Liver (tissue), 9 donors: Measurements from ENCODE around the gene IGF2R. TPM values are rescaled to one million over a fixed set of nuclear protein-coding genes. Genes with fewer than 3 reads are reported as not detected.

ENCODE experiments used
- DNase-seq: peaks from one replicate; pipeline ENCODE4 v3.0.0-alpha.2; 2017; ENCODE audit warnings: low spot score
- H3K27ac ChIP-seq, 2 donors: one replicate each; pipeline ENCODE4 v1.7.0; 2013; ENCODE audit warnings: inconsistent platforms in 2 of 2, low read length in 2 of 2, control low read depth in 1 of 2, low read depth in 1 of 2, mild to moderate bottlenecking in 1 of 2
- H3K27me3 ChIP-seq, 4 donors: one replicate each; pipeline versions ENCODE4 v1.6.1 to v1.7.0; 2013; ENCODE audit warnings: low read length in 3 of 4, inconsistent platforms in 1 of 4, mild to moderate bottlenecking in 1 of 4, moderate library complexity in 1 of 4; ENCODE audit not compliant: control insufficient read depth in 4 of 4, insufficient read depth in 4 of 4
- H3K36me3 ChIP-seq, 4 donors: one replicate each; pipeline versions ENCODE4 v1.6.1 to v1.7.0; 2013; ENCODE audit warnings: low read length in 3 of 4, mild to moderate bottlenecking in 3 of 4, low read depth in 1 of 4, moderate library complexity in 1 of 4; ENCODE audit not compliant: control insufficient read depth in 4 of 4, insufficient read depth in 3 of 4
- H3K4me1 ChIP-seq, 4 donors: one replicate each; pipeline versions ENCODE4 v1.6.1 to v1.7.0; 2013; ENCODE audit warnings: low read length in 3 of 4, mild to moderate bottlenecking in 3 of 4, moderate library complexity in 1 of 4; ENCODE audit not compliant: control insufficient read depth in 4 of 4, insufficient read depth in 4 of 4
- H3K4me3 ChIP-seq, 3 donors: one replicate each; pipeline versions ENCODE4 v1.6.1 to v1.7.0; 2013; ENCODE audit warnings: low read length in 3 of 3, control low read depth in 1 of 3, low read depth in 1 of 3, mild to moderate bottlenecking in 1 of 3
- H3K9ac ChIP-seq, 2 donors: one replicate each; pipeline ENCODE4 v1.7.0; 2013; ENCODE audit warnings: low read length in 2 of 2, mild to moderate bottlenecking in 2 of 2, moderate library complexity in 2 of 2, control low read depth in 1 of 2, low read depth in 1 of 2
- H3K9me3 ChIP-seq, 4 donors: one replicate each; pipeline versions ENCODE4 v1.6.1 to v1.7.0; 2013; ENCODE audit warnings: low read length in 3 of 4; ENCODE audit not compliant: control insufficient read depth in 4 of 4
- ATF3 ChIP-seq: IDR thresholded peaks from 2 replicates; pipeline ENCODE4 v1.6.1; 2016; ENCODE audit warnings: antibody characterized with exemption
- EGR1 ChIP-seq, 2 donors: IDR thresholded peaks; 2 replicates each; pipeline ENCODE4 v1.6.1; 2016 to 2018; ENCODE audit warnings: antibody characterized with exemption in 2 of 2, low read depth in 2 of 2
- GABPA ChIP-seq, 2 donors: IDR thresholded peaks in 1 of 2; conservative IDR thresholded peaks in 1 of 2; 2 replicates each; pipeline ENCODE4 v1.6.1; 2016; ENCODE audit warnings: antibody characterized with exemption in 2 of 2, mild to moderate bottlenecking in 1 of 2, moderate library complexity in 1 of 2
- HNF4A ChIP-seq, 2 donors: conservative IDR thresholded peaks; 2 replicates each; pipeline ENCODE4 v1.6.1; 2016; ENCODE audit warnings: antibody characterized with exemption in 2 of 2, mild to moderate bottlenecking in 2 of 2
- HNF4G ChIP-seq: IDR thresholded peaks from 2 replicates; pipeline ENCODE4 v1.6.1; 2016; ENCODE audit warnings: antibody characterized with exemption
- JUND ChIP-seq, 2 donors: IDR thresholded peaks; 2 replicates each; pipeline ENCODE4 v1.6.1; 2016; ENCODE audit warnings: antibody characterized with exemption in 2 of 2
- MAX ChIP-seq: IDR thresholded peaks from 2 replicates; pipeline ENCODE4 v1.6.1; 2016; ENCODE audit warnings: antibody characterized with exemption
- NR2F2 ChIP-seq: IDR thresholded peaks from 2 replicates; pipeline ENCODE4 v1.6.1; 2016; ENCODE audit warnings: antibody characterized with exemption
- RAD21 ChIP-seq, 2 donors: IDR thresholded peaks; 2 replicates each; pipeline ENCODE4 v1.6.1; 2016; ENCODE audit warnings: antibody characterized with exemption in 2 of 2, mild to moderate bottlenecking in 2 of 2
- REST ChIP-seq: IDR thresholded peaks from 2 replicates; pipeline ENCODE4 v1.6.1; 2016; ENCODE audit warnings: antibody characterized with exemption, mild to moderate bottlenecking
- TAF1 ChIP-seq: conservative IDR thresholded peaks from 2 replicates; pipeline ENCODE4 v1.6.1; 2016; ENCODE audit warnings: antibody characterized with exemption, mild to moderate bottlenecking
- WGBS: extraction: QIAGEN DNeasy Blood & Tissue Kit; methylation state at CpG from one replicate; pipeline ENCODE4 v1.1.7; 2013; 5-methylcytosine and 5-hydroxymethylcytosine counted together
- polyA plus RNA-seq, 2 donors: library from polyadenylated mRNA; stranded (reverse) in 1 of 2; unstranded in 1 of 2; fragments of 200-250 nt in 1 of 2; fragments of >200 nt in 1 of 2; fragmentation: Nextera tagmentation in 1 of 2; extraction: Ambion mirVana in 1 of 2; gene quantifications; one replicate each; pipeline versions ENCODE4 v1.2.1 to v1.2.3, GENCODE V29; 2013 to 2015
- total RNA-seq, 2 donors: library from RNA; depleted of rRNA; stranded (reverse); fragments of >200 nt; gene quantifications; one replicate each; pipeline ENCODE4 v1.2.3, GENCODE V29; 2014
- TF ChIP-seq, protein P1 (sequence below): IDR thresholded peaks from 2 replicates; pipeline ENCODE4 v1.6.1; 2016; ENCODE audit warnings: antibody characterized with exemption
- TF ChIP-seq, protein P2 (sequence below): fragments of 150-350 bp; IDR thresholded peaks from 2 replicates; pipeline ENCODE4 v1.5.1; 2017; ENCODE audit warnings: improper control_type of control experiment, low read depth, low read length; ENCODE audit not compliant: missing input control
- donor health status: healthy.
- donor health status: healthy.
- donor health status: healthy.
- donor health status: healthy.
- donor health status: healthy.

IGF2R gene
- total and polyA plus RNA-seq, 4 donors: 16.6 to 84.9 (median 45.7) TPM

GRCh38 chr6:160027931-160028330 is 59.0 kb downstream of the IGF2R start:
- no peak for DNase-seq
- H3K27ac ChIP-seq: peak overlapping the region in 1 of 2 donors; percentile 39
- H3K4me1 ChIP-seq: peaks cover 0 to 10% (median 8%) of the 10 kb centered on the region in 4 donors
- TF ChIP-seq TAF1: no peak
- TF ChIP-seq EGR1 (IDR thresholded peaks at IDR 0.05; ENCODE audit: low read depth in 2 of 2): no peak
- no peak for TF ChIP-seq RAD21 (IDR thresholded peaks at IDR 0.05)
- no peak for TF ChIP-seq NR2F2
- no peak for TF ChIP-seq ATF3
- TF ChIP-seq REST: no peak
- no peak for TF ChIP-seq HNF4G
- TF ChIP-seq, protein P1, sequence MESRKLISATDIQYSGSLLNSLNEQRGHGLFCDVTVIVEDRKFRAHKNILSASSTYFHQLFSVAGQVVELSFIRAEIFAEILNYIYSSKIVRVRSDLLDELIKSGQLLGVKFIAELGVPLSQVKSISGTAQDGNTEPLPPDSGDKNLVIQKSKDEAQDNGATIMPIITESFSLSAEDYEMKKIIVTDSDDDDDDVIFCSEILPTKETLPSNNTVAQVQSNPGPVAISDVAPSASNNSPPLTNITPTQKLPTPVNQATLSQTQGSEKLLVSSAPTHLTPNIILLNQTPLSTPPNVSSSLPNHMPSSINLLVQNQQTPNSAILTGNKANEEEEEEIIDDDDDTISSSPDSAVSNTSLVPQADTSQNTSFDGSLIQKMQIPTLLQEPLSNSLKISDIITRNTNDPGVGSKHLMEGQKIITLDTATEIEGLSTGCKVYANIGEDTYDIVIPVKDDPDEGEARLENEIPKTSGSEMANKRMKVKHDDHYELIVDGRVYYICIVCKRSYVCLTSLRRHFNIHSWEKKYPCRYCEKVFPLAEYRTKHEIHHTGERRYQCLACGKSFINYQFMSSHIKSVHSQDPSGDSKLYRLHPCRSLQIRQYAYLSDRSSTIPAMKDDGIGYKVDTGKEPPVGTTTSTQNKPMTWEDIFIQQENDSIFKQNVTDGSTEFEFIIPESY: no peak
- TF ChIP-seq MAX: no peak
- no peak for TF ChIP-seq JUND (IDR thresholded peaks at IDR 0.05)
- TF ChIP-seq, protein P2, sequence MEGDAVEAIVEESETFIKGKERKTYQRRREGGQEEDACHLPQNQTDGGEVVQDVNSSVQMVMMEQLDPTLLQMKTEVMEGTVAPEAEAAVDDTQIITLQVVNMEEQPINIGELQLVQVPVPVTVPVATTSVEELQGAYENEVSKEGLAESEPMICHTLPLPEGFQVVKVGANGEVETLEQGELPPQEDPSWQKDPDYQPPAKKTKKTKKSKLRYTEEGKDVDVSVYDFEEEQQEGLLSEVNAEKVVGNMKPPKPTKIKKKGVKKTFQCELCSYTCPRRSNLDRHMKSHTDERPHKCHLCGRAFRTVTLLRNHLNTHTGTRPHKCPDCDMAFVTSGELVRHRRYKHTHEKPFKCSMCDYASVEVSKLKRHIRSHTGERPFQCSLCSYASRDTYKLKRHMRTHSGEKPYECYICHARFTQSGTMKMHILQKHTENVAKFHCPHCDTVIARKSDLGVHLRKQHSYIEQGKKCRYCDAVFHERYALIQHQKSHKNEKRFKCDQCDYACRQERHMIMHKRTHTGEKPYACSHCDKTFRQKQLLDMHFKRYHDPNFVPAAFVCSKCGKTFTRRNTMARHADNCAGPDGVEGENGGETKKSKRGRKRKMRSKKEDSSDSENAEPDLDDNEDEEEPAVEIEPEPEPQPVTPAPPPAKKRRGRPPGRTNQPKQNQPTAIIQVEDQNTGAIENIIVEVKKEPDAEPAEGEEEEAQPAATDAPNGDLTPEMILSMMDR: no peak
- TF ChIP-seq GABPA (IDR thresholded peaks at IDR 0.05 in 1 of 2, conservative IDR thresholded peaks at IDR 0.05 in 1 of 2): no peak
- peaks cover under 1 to 41% (median 33%) of the 10 kb centered on the region in 4 donors for H3K36me3 ChIP-seq
- no peak overlapping the region for H3K9ac ChIP-seq
- WGBS: 84% methylated on average over 10 of the region's 10 CpGs
- H3K4me3 ChIP-seq: no peak overlapping the region
- no peaks in the 10 kb centered on the region for H3K9me3 ChIP-seq
- no peaks in the 10 kb centered on the region for H3K27me3 ChIP-seq

GRCh38 chr6:160028487-160029275 is 59.8 kb downstream of the IGF2R start:
- Histone ChIP-seq H3K27me3 (no peaks in the 10 kb centered on the region), H3K36me3 (peaks cover 3 to 47% (median 35%) of the 10 kb centered on the region in 4 donors), H3K9me3 (no peaks in the 10 kb centered on the region), H3K9ac (no peak overlapping the region), H3K4me1 (peaks cover 0 to 10% (median 8%) of the 10 kb centered on the region in 4 donors), H3K4me3 (no peak overlapping the region), H3K27ac (peak overlapping the region; percentile 39 to 45)
- DNase-seq: no peak
- peak in 1 of 2 donors; percentile 27 for TF ChIP-seq RAD21 (IDR thresholded peaks at IDR 0.05)
- no peak for TF ChIP-seq HNF4A (conservative IDR thresholded peaks at IDR 0.05)
- 83% methylated on average over 8 of the region's 8 CpGs for whole genome bisulfite sequencing
